ENCODE results near the gene FUOM.

Gene FUOM

DNA sequence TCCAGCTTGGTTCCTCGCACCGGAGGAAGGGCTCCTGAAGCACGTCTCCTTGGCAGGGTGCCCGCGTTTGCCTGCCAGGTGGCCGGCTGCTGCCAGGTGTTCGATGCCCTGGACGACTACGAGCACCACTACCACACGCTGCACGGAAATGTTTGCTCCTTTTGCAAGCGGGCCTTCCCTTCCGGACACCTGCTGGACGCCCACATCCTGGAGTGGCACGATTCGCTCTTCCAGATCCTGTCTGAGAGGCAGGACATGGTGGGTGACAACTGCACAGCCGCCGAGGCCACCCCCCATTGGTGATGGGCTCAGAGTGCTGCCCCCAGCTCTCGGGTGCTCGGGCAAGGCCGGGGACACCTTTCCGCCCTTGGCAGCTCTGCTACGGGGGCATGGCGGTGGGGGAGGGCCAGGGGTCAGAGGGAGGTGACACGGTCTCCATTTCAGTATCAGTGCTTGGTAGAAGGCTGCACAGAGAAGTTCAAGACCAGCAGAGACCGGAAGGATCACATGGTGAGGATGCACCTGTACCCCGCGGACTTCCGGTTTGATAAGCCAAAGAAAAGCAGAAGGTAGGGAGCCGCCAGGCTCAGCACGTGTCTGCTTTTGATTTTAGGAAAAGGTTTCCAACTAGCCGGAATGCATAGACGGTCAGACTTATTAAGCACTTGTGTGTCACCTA lies 48.0 kb downstream of the FUOM start:
- no peak for DNase-seq

GRCh38 chr10:133309100-133309719 lies 48.6 kb downstream of the FUOM start:
- peak; percentile 97 for DNase-seq

GRCh38 chr10:133308421-133309099 lies 49.3 kb downstream of the FUOM start, which contains the start of the genes TUBGCP2 and ZNF511:
TUBGCP2 (minus strand) TSS chr10:133308872; CDS start chr10:133302941, 5,931 bp downstream.
ZNF511 (plus strand) TSS chr10:133308914; CDS start chr10:133308944, 30 bp downstream.
- DNase-seq = peak; percentile 88

DNA sequence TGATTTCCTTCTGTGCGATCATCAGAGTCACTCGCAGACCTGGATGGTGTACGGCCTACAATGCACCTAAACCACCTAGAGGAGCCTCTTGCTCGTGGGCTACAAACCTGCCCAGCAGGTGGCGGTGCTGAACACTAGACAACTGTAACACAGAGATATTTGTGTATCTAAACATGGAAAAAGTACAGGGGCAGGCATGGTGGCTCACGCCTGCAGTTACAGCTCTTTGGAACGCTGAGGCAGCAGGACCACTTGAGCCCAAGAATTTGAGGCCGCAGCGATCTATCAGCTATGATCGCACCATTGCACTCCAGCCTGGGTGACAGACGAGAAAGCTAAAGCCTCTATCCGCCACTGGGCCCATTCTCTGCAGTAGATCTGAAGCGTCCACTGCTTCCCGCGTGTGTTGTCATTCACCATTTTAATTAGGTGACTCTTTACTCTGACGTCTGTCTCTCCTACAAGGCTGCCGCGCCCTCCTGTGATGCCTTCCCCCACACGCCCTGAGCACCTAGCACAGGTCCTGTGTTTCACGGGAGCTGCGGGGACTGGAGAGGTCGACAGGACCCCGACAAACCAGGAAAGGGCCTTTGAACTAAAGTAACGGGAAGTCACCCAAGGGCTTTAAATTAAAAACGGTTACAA lies 49.9 kb downstream of the FUOM start:
- peak; percentile 92 for DNase-seq

GRCh38 chr10:133306941-133307379 lies 50.9 kb downstream of the FUOM start:
- no peak for DNase-seq

GRCh38 chr10:133306097-133306476 lies 51.7 kb downstream of the FUOM start:
- DNase-seq = no peak

Measured in islet precursor cell (in vitro differentiated cells).